Activated CD4-positive, alpha-beta T cell treated with anti-CD3 and anti-CD28 coated beads, Interleukin-2, amount 50 U/mL, for 4 hours (primary cell): Measurements from ENCODE around the gene TNFRSF1B.
"Not testable (repeated sequence)": the region's sequence is repeated elsewhere in the genome, so short reads cannot be mapped to it uniquely, and the experiment has no call there.

Source experiments
- DNase-seq, 2 experiments: peaks; one replicate each; pipeline ENCODE4 v3.0.0-alpha.2; 2020

TNFRSF1B gene

DNA sequence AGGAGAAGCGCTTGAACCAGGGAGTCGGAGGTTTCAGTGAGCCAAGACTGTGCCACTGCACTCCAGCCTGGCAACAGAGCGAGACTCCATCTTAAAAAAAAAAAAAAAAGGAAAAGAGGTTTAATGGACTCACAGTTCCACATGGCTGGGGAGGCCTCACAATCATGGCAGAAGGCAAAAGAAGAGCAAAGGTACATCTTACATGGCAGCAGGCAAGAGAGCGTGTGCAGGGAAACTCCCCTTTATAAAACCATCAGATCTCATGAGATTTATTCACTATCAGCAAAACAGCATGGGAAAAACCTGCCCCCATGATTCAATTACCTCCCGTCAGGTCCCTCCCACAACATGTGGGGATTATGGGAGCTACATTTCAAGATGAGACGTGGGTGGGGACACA is 57.3 kb downstream of the TNFRSF1B start:
- not testable (repeated sequence) for DNase-seq

GRCh38 chr1:12228979-12229378 is 62.2 kb downstream of the TNFRSF1B start:
- DNase-seq, result no peak

GRCh38 chr1:12229386-12229834 is 62.6 kb downstream of the TNFRSF1B start:
- no peak for DNase-seq

DNA sequence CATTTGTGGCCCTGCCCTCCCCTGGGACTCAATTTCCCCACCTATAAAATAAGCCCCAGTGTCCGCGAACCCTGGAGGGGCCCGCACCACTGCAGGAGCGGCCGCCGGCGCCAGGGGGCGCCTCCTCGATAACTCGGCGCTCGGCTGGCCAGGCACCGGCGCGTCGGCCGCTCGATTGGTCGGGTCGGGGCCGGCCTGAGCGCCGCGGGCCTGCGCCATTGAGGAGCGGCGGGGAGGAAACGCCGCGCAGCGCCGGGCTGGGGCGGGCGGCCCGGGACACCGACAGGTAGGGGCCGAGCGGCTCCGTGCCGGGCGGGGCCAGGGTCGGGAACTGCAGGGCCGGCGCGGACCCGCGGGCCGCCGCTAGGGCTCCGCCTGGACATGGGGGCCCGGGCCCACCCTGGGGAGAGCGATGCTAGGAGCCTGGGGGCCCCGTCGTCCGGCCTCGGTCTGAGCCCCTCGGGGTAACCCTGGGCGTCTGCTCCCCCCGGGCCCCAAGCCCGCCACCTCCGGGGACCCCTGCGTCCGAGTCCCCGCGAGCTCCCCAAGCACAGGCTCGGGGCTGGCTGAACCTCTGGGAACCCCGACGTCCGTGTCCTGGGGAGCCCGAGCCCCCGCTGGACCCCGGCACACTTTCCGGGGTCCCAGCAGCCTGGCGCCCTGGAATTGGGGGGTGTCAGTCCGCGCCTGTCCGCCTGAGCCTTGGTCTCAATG is 63.2 kb downstream of the TNFRSF1B start, which contains the start of gene VPS13D:
Gene VPS13D, plus strand, starts transcription at position 196 of the 714 bp plus-strand sequence. CDS start 4,237 bp downstream, outside the sequence.
- peak; percentile 78 for DNase-seq

GRCh38 chr1:12230549-12231275 is 63.9 kb downstream of the TNFRSF1B start:
- DNase-seq, result no peak

DNA sequence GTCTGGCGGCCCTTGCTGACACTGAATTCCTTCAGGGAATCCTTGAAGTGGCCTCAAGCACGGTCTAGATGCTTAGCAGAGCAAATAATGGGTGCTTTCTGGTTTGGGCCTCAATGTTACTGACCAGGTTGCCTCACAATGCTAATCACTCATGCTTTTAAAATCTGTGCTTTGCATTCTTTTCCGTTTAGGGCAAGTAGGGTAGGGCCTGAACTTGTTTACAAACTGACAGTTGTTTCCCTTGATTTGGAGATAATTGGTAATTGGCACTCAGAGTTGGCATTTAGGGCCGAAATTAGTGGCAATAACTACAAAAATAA is 64.4 kb downstream of the TNFRSF1B start:
- DNase-seq, result no peak

DNA sequence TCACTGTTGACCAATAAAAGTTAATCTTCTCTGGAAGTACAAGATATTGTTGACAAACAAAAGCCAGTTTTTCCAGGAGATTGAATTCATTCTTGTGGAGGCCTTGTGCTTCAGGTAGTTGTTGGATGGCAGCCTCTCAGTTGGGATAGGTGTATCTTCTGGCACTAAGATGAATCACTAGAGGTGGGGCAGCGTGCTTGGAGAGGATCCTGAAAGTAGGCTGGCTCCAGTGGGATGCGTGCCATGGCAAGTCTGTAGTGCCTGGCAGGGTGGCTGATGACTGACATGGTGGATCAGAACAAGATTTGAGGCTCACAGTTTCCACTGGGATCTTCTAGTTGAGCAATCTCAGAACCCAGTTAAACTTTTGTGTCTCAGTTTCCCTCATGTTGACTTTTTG is 65.4 kb downstream of the TNFRSF1B start:
- no peak for DNase-seq

GRCh38 chr1:12244078-12244477 is 77.3 kb downstream of the TNFRSF1B start:
- DNase-seq, result no peak

GRCh38 chr1:12244585-12244984 is 77.8 kb downstream of the TNFRSF1B start:
- DNase-seq, result no peak

DNA sequence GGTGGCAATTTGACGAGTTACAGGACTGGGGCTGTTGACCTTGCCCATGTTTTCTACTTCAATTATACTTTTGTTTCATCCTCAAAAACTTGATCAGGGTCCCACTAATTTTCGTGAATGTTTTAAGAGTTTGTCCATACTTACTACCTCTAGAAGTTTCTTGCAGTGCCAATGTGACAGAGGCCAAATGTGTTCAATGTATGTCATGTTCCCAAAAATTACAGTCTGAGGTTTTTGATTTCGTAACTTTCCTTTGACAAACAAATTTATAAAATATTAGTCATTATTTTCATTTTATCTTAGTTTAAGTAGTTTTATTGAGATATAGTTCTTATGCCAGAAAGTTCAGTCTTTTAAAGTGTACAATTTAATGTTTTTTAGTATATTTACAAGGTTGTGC is 78.3 kb downstream of the TNFRSF1B start:
- DNase-seq, result no peak

- no peak for DNase-seq
Measured at GRCh38 chr1:12245733-12246132, 78.9 kb downstream of the TNFRSF1B start.

DNA sequence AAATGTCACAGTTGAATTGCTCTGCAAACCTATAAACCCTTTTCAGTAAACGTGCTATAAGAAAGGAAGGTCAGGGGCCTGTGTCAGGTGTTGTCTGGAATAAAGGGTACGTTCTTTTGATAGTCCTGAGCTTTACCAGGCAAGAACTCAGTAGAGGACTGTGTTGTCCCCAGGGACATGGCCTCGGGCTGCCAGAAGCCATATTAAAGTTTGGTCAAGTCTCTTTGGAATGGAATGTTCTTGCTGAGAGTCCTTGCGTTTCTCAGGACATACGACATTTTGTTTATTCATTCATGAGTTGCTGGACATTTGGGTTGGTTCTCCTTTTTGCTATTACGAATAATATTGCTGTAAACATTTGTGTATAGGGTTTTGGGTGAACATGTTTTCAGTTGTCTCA is 79.8 kb downstream of the TNFRSF1B start:
- no peak for DNase-seq

GRCh38 chr1:12249181-12249580 is 82.4 kb downstream of the TNFRSF1B start:
- no peak for DNase-seq

DNA sequence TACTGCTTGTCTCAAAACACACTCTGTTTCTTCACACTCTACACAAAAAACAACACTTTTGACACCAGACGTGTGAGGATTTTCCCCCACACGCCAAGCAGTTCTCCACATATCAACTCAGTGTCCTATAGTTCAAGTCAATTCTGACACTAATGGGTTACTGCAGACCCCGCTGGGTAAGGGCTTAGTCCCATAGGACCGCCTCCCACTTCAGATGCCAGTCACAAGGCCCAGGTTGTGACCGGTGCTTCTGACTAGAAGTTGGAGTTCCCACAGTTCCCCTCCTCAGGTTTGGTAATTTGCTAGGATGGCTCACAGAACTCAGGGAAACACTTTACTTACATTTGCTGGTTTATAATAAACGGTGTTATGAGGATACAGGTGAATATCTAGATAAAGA is 83.0 kb downstream of the TNFRSF1B start:
- DNase-seq, result no peak

DNA sequence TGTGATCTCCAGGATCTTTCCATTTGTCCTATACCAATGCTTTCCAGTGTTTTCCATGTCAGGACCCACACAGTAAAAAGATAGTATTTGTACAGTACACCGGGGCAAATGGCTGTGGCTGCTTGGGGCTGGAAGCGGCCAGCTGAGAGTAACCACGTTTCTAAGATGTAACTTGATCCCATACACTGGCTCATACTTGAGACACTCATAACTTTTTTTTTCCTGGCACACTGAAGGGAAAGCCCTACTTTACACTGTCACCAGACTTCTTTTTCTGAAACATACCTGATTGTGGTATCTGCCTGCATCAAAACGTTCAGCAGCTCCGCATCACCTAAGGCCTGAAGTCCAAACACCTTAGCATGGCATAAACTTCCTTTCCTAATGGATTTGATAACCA is 84.7 kb downstream of the TNFRSF1B start:
- no peak for DNase-seq

- DNase-seq, result no peak
Measured at GRCh38 chr1:12255913-12256312, 89.1 kb downstream of the TNFRSF1B start.

- DNase-seq, result no peak
Measured at GRCh38 chr1:12258272-12258671, 91.5 kb downstream of the TNFRSF1B start.
